Duodenal mucosa (tissue), 2 donors: ENCODE data around the gene TBC1D9.

Experiments used
- H3K27ac ChIP-seq: one replicate; pipeline ENCODE4 v1.7.0; 2013; ENCODE audit warnings: low read depth, low read length
- H3K27me3 ChIP-seq, 2 donors: one replicate each; pipeline ENCODE4 v1.7.0; 2013; ENCODE audit warnings: low read length in 2 of 2, control low read depth in 1 of 2; ENCODE audit not compliant: insufficient read depth in 2 of 2, control insufficient read depth in 1 of 2
- H3K36me3 ChIP-seq, 2 donors: one replicate each; pipeline ENCODE4 v1.7.0; 2013; ENCODE audit warnings: low read length in 2 of 2, control low read depth in 1 of 2; ENCODE audit not compliant: insufficient read depth in 2 of 2, control insufficient read depth in 1 of 2
- H3K4me1 ChIP-seq, 2 donors: one replicate each; pipeline ENCODE4 v1.7.0; 2013; ENCODE audit warnings: low read length in 2 of 2, control low read depth in 1 of 2; ENCODE audit not compliant: insufficient read depth in 2 of 2, control insufficient read depth in 1 of 2
- H3K4me3 ChIP-seq, 2 donors: one replicate each; pipeline ENCODE4 v1.7.0; 2013; ENCODE audit warnings: low read length in 2 of 2, low read depth in 1 of 2
- H3K9ac ChIP-seq, 2 donors: one replicate each; pipeline ENCODE4 v1.7.0; 2013; ENCODE audit warnings: low read length in 2 of 2, low read depth in 1 of 2
- H3K9me3 ChIP-seq, 2 donors: one replicate each; pipeline ENCODE4 v1.7.0; 2013; ENCODE audit warnings: low read length in 2 of 2, control low read depth in 1 of 2; ENCODE audit not compliant: control insufficient read depth in 1 of 2

The TBC1D9 gene

DNA sequence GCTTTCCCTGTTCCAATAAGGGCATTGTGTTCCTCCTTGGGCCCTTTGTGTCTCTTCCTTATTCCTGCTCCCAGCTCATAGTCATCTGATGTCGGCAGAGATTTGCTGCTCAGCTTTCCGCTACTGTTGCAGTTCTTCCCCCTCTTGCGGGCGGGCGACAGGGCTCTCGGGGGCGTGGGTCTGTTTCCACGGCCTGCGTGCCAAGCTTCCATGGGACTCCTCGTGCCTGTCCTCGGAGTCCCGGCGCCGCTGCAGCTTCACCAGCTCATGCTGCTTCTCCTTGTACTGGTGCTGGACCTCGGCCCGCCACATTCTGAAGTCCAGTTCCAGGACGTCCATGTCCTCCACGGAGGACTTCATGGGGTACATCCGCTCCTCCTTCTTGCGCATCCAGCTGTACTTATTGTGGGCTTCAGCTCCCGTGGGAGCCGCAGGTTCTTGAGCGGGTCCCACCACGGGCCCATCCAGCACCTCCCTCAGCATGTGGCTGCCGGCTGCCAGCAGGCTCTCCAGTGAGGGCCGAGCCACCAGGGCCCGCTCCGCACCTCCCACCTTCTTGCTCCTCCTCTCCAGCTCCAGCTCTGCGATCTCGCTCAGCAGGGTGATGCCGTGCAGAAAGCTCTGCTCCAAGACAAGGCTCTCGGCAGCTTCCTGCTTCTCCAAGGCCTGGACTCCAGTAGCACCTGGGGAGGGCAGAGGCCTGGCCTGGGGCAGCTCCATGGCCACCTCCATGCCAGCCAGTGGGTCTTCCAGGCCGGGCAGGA is 113.3 kb downstream of the TBC1D9 start:
- H3K9ac ChIP-seq, result no peak overlapping the region
- no peak overlapping the region for H3K4me3 ChIP-seq
- no peaks in the 10 kb centered on the region for H3K27me3 ChIP-seq
- peaks cover 0 to 9% of the 10 kb centered on the region in 2 donors for H3K36me3 ChIP-seq
- H3K4me1 ChIP-seq, result no peaks in the 10 kb centered on the region
- H3K9me3 ChIP-seq, result no peaks in the 10 kb centered on the region
- H3K27ac ChIP-seq, result no peak overlapping the region

GRCh38 chr4:140641789-140642439 is 114.3 kb downstream of the TBC1D9 start:
- H3K4me1 ChIP-seq, result no peaks in the 10 kb centered on the region
- H3K4me3 ChIP-seq, result peak overlapping the region in 1 of 2 donors; percentile 48
- no peak overlapping the region for H3K9ac ChIP-seq
- peaks cover 0 to 9% of the 10 kb centered on the region in 2 donors for H3K36me3 ChIP-seq
- no peaks in the 10 kb centered on the region for H3K9me3 ChIP-seq
- no peak overlapping the region for H3K27ac ChIP-seq
- H3K27me3 ChIP-seq, result no peaks in the 10 kb centered on the region

DNA sequence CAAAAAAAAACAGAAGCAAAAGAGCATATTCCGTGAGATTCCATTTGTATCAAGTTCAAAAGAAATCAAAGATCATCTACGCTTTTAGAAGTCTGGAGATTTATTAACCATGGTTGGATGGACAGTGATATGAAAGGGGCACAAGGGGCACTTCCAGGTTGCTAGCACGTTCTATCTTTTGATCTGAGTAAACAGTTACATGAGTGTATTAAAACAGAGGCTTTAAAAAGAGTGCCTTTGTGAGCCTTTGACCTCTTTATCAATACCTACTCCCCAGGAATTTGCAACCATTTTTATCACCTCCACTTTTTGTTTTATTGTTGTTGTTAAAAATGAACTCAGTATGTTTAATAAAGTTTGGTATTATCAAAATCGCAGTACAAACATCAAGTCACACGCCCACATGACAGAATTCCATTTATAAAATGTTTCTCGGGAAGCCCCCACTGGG is 115.1 kb downstream of the TBC1D9 start:
- Histone ChIP-seq H3K4me3 (peak overlapping the region in 1 of 2 donors; percentile 48), H3K27me3 (no peaks in the 10 kb centered on the region), H3K4me1 (peaks cover under 1% of the 10 kb centered on the region in 2 donors), H3K9me3 (no peaks in the 10 kb centered on the region), H3K36me3 (peaks cover 0 to 6% of the 10 kb centered on the region in 2 donors), H3K27ac (no peak overlapping the region), H3K9ac (no peak overlapping the region)

GRCh38 chr4:140640150-140640748 is 115.9 kb downstream of the TBC1D9 start:
- H3K4me1 ChIP-seq, result peaks cover 8% of the 10 kb centered on the region in 2 donors
- H3K9me3 ChIP-seq, result no peaks in the 10 kb centered on the region
- H3K4me3 ChIP-seq, result no peak overlapping the region
- H3K27me3 ChIP-seq, result no peaks in the 10 kb centered on the region
- no peak overlapping the region for H3K9ac ChIP-seq
- H3K27ac ChIP-seq, result no peak overlapping the region
- peaks cover 0 to 6% of the 10 kb centered on the region in 2 donors for H3K36me3 ChIP-seq

DNA sequence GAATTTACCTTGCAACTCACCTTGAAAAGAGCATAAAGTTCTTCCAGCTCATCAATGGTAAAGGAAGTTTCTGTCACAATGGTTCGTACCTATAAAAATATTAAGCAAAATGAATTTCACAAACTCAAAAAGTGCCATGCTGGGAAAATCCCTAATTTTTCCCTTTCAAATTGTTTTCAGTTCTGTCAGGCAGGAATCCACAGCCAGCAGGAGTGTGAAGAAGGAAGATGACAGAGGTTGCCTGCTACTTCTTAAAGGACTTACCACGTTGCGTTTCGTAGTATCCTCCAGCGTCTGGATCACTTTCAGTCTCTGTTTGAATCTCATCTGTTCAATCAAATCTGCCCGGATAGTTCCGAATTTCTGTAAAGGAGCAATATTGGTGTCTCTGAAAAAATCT is 117.1 kb downstream of the TBC1D9 start:
- Histone ChIP-seq H3K4me1 (peaks cover 8% of the 10 kb centered on the region in 2 donors), H3K4me3 (no peak overlapping the region), H3K27ac (no peak overlapping the region), H3K27me3 (no peaks in the 10 kb centered on the region), H3K36me3 (peaks cover 0 to 6% of the 10 kb centered on the region in 2 donors), H3K9ac (no peak overlapping the region), H3K9me3 (no peaks in the 10 kb centered on the region)

GRCh38 chr4:140637836-140638235 is 118.3 kb downstream of the TBC1D9 start:
- no peak overlapping the region for H3K27ac ChIP-seq
- peaks cover 0 to 7% of the 10 kb centered on the region in 2 donors for H3K36me3 ChIP-seq
- no peaks in the 10 kb centered on the region for H3K9me3 ChIP-seq
- peaks cover 9 to 13% of the 10 kb centered on the region in 2 donors for H3K4me1 ChIP-seq
- H3K4me3 ChIP-seq, result no peak overlapping the region
- H3K9ac ChIP-seq, result no peak overlapping the region
- no peaks in the 10 kb centered on the region for H3K27me3 ChIP-seq

DNA sequence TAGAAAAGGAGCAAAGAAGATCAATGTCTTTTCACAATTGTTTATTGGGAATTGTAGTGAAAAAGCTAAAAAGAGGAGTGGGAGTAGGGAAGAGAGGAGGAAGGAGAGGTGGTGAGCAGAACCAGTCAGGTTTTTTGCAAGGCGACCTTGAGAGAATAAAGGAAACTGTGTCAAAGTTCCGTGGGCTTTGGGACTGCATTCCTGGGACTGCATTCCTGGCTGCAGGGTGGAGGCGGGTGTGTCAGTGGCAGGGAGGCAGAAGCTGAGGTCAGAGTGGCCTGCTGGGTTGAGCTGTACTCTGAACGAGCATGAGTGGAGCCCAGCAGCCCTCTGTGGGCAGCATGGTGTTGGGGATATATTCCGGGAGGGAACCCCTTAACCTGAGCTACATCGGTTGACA is 120.6 kb downstream of the TBC1D9 start:
- peaks cover 13 to 17% of the 10 kb centered on the region in 2 donors for H3K4me1 ChIP-seq
- peaks cover 0 to 6% of the 10 kb centered on the region in 2 donors for H3K36me3 ChIP-seq
- no peaks in the 10 kb centered on the region for H3K27me3 ChIP-seq
- no peak overlapping the region for H3K9ac ChIP-seq
- H3K9me3 ChIP-seq, result no peaks in the 10 kb centered on the region
- H3K4me3 ChIP-seq, result no peak overlapping the region
- no peak overlapping the region for H3K27ac ChIP-seq

DNA sequence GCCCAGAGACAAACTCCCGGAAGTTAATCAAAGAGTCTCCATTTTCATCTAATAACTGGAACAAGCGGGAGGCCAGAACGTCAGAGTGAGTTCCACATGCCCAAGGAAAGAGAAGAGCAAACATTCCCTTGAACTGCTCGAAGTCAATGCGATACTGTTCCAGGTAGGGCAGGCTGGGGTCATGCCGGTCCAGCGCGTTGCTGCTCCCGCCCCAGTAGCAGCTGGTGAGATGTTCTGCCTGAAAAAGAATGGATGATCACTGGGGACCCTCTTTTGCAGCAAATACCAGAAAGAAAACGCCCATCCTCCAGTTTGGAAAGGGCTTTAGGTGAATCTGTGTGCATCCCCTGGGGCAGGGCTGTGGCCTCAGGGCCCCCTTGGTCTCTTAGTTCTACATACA is 122.2 kb downstream of the TBC1D9 start:
- H3K36me3 ChIP-seq, result peaks cover 0 to 6% of the 10 kb centered on the region in 2 donors
- no peaks in the 10 kb centered on the region for H3K9me3 ChIP-seq
- H3K27ac ChIP-seq, result no peak overlapping the region

DNA sequence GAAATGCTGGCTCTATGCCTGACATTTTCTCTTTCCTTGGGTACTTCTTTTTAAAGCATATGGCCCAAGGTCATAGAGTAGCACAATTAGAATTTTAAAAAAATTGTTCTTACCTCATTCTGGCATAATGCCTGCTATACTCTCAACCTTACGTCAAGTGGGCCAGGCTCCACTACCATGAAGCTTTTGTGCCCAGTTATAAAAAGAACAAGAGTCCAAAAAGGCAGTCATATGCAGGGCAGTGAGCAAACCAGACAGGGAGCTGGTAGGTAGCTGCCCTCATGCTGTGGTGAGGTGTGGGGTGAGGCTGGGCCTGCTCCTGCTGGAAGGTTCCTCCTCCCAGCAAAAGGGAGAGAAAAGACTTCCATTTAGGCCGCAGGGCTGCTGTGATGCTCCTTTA is 123.1 kb downstream of the TBC1D9 start:
- Histone ChIP-seq H3K27me3 (no peaks in the 10 kb centered on the region), H3K36me3 (peaks cover 0 to 9% of the 10 kb centered on the region in 2 donors), H3K4me1 (peaks cover 13 to 17% of the 10 kb centered on the region in 2 donors), H3K4me3 (no peak overlapping the region), H3K9me3 (no peaks in the 10 kb centered on the region), H3K9ac (no peak overlapping the region), H3K27ac (no peak overlapping the region)

More for the DNA sequence above, 122.2 kb downstream of the TBC1D9 start:
- Histone ChIP-seq H3K9ac (no peak overlapping the region), H3K27me3 (no peaks in the 10 kb centered on the region), H3K4me1 (peaks cover 13 to 17% of the 10 kb centered on the region in 2 donors), H3K4me3 (no peak overlapping the region)

DNA sequence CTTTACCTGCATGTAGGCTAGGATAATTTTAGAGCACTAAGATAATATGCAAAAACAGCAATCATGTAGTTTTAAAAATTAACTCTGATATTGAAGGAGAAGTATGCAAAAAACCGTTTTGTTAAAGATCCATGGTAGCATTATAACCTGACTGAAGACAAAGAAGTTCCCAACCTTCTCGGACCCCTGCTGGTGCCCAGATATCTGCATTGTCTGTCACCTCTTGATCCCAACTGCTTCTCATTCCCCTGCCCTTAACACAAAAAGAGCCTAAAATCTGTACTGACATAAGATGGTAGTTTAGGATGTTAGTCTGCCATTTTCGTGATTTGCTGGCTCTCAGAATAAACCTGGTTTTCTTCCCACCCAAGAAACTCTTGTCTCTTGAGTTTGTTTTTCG is 125.9 kb downstream of the TBC1D9 start:
- H3K9me3 ChIP-seq, result no peaks in the 10 kb centered on the region
- no peak overlapping the region for H3K4me3 ChIP-seq
- no peaks in the 10 kb centered on the region for H3K27me3 ChIP-seq
- peaks cover 3 to 20% of the 10 kb centered on the region in 2 donors for H3K36me3 ChIP-seq
- H3K27ac ChIP-seq, result no peak overlapping the region
- H3K9ac ChIP-seq, result no peak overlapping the region
- peaks cover 5 to 9% of the 10 kb centered on the region in 2 donors for H3K4me1 ChIP-seq
